Gastrocnemius medialis (tissue), 4 donors: Measurements from ENCODE around the gene PTTG1. TPM values are rescaled to one million over a fixed set of nuclear protein-coding genes. Genes with fewer than 3 reads are reported as not detected.
A peak's percentile ranks its signal among the peaks of the same experiment; 100 is the strongest.

Experiments
- ATAC-seq, 2 donors: fragments of 150-250 bp; one replicate each; pipeline ENCODE4 v1.9.1; 2016
- DNase-seq, 2 donors: peaks; one replicate each; pipeline ENCODE4 v3.0.0-alpha.2; 2019
- H3K27ac ChIP-seq, 4 donors: fragments of 200-600 bp; sonication (generic); 1 replicate in 1 of 4; 2 replicates in 3 of 4; pipeline ENCODE4 v1.5.1; 2016 to 2018; ENCODE audit warnings: mild to moderate bottlenecking in 2 of 4, moderate library complexity in 1 of 4
- H3K27me3 ChIP-seq, 3 donors: fragments of 200-600 bp; sonication (generic) in 2 of 3; 1 replicate in 1 of 3; 2 replicates in 2 of 3; pipeline versions ENCODE4 v1.5.1 to v1.6.0; 2016 to 2019; ENCODE audit warnings: mild to moderate bottlenecking in 1 of 3, moderate library complexity in 1 of 3
- H3K36me3 ChIP-seq, 2 donors: fragments of 200-600 bp; sonication (generic) in 1 of 2; one replicate each; pipeline ENCODE4 v1.5.1; 2017 to 2018
- H3K4me1 ChIP-seq, 2 donors: fragments of 200-600 bp; sonication (generic) in 1 of 2; one replicate each; pipeline ENCODE4 v1.5.1; 2016 to 2017; ENCODE audit warnings: mild to moderate bottlenecking in 2 of 2
- H3K4me3 ChIP-seq, 4 donors: fragments of 200-600 bp; sonication (generic) in 3 of 4; 1 replicate in 1 of 4; 2 replicates in 3 of 4; pipeline ENCODE4 v1.5.1; 2016 to 2019; ENCODE audit warnings: mild to moderate bottlenecking in 2 of 4
- H3K9me3 ChIP-seq, 3 donors: fragments of 200-600 bp; sonication (generic) in 2 of 3; 1 replicate in 1 of 3; 2 replicates in 2 of 3; pipeline ENCODE4 v1.5.1; 2016 to 2019
- POLR2A ChIP-seq, 2 donors: fragments of 450-650 bp; IDR thresholded peaks; one replicate each; pipeline ENCODE4 v1.6.1; 2017; ENCODE audit warnings: antibody characterized with exemption in 2 of 2, mild to moderate bottlenecking in 2 of 2, moderate library complexity in 2 of 2
- in situ Hi-C, 4 donors: fragments of 200-750 bp; cut with MboI; loops; one replicate each; pipeline versions ENCODE4 v1.15.0 to v1.8.0; 2017; ENCODE audit warnings: low sequenced_read_pairs in 4 of 4
- intact Hi-C: fragments of 100-400 bp; cut with DNase I; formaldehyde crosslinking; loops from one replicate; pipeline ENCODE4 v1.15.1; 2023; ENCODE audit warnings: low total_unique reads
- total RNA-seq, 4 donors: library from RNA; depleted of rRNA; stranded (reverse); fragments of >200 nt; gene quantifications; one replicate each; pipeline versions ENCODE4 v1.1.0 to v1.2.3, GENCODE V29; 2016
- TF ChIP-seq, protein P1 (sequence below), 5 experiments: fragments of 450-650 bp in 3 of 5; fragments of 200-600 bp in 2 of 5; sonication (generic) in 2 of 5; IDR thresholded peaks in 4 of 5; conservative IDR thresholded peaks in 1 of 5; 1 replicate in 4 of 5; 2 replicates in 1 of 5; pipeline ENCODE4 v1.5.1; 2016 to 2019; ENCODE audit warnings: antibody characterized with exemption in 5 of 5, mild to moderate bottlenecking in 3 of 5, moderate library complexity in 3 of 5

PTTG1 gene
- total RNA-seq, 4 donors from 2014 or later: 1.1 to 18.1 (median 11.4) TPM

DNA sequence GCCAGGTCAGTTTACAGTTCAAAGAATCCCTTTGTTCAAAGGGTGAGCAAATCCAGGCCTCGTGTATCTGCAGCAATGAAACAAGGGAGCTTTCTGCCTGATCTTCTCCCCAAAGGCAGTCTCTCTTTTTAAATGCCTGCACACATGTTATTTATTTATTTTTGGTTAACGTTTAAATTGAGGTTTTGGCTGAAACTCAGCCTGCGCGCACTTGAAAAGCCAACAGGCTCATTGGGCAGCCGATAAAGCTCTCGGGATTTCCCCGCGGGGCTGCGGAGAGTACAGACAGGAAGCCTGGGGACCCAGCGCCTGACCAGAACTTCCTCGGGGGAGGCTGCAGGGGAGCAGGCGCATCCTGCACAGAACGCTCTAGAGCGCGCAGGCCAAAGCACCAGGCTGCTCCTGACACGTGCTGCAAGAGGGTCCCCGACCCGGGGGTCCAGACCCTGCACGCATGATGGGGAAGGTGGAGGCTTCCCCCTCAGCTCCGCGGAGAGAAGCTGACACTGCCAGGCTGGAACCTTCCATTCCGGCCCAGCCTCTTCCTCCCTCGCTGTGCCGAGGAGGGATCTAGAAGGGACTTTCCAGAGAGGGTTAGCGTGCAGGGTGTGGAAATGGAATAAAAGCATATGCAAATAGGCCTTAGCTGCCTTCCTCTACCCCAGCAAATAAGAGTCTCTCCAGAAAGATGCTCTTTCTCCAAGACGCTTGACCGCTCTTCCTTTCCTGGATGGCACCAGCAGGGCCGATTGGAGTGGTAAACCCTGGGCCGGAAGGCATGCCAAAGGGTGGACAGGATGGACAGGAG is 46.1 kb downstream of the PTTG1 start:
- no peaks in the 10 kb centered on the region for H3K36me3 ChIP-seq
- peak; percentile 31 to 37 for DNase-seq
- H3K4me3 ChIP-seq: peak overlapping the region in 3 of 4 donors; percentile 19 to 38 (median 26)
- H3K9me3 ChIP-seq: no peaks in the 10 kb centered on the region
- intact Hi-C loops (no loop called here), in situ Hi-C loops (no loop called here)
- TF ChIP-seq, protein P1, sequence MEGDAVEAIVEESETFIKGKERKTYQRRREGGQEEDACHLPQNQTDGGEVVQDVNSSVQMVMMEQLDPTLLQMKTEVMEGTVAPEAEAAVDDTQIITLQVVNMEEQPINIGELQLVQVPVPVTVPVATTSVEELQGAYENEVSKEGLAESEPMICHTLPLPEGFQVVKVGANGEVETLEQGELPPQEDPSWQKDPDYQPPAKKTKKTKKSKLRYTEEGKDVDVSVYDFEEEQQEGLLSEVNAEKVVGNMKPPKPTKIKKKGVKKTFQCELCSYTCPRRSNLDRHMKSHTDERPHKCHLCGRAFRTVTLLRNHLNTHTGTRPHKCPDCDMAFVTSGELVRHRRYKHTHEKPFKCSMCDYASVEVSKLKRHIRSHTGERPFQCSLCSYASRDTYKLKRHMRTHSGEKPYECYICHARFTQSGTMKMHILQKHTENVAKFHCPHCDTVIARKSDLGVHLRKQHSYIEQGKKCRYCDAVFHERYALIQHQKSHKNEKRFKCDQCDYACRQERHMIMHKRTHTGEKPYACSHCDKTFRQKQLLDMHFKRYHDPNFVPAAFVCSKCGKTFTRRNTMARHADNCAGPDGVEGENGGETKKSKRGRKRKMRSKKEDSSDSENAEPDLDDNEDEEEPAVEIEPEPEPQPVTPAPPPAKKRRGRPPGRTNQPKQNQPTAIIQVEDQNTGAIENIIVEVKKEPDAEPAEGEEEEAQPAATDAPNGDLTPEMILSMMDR (IDR thresholded peaks at IDR 0.05 in 4 of 5, conservative IDR thresholded peaks at IDR 0.05 in 1 of 5): no peak
- TF ChIP-seq POLR2A (IDR thresholded peaks at IDR 0.05): no peak
- no peak overlapping the region for H3K27ac ChIP-seq
- H3K27me3 ChIP-seq: no peaks in the 10 kb centered on the region
- ATAC-seq: peak in 1 of 2 donors; percentile 55
- peaks cover 0 to 3% of the 10 kb centered on the region in 2 donors for H3K4me1 ChIP-seq

DNA sequence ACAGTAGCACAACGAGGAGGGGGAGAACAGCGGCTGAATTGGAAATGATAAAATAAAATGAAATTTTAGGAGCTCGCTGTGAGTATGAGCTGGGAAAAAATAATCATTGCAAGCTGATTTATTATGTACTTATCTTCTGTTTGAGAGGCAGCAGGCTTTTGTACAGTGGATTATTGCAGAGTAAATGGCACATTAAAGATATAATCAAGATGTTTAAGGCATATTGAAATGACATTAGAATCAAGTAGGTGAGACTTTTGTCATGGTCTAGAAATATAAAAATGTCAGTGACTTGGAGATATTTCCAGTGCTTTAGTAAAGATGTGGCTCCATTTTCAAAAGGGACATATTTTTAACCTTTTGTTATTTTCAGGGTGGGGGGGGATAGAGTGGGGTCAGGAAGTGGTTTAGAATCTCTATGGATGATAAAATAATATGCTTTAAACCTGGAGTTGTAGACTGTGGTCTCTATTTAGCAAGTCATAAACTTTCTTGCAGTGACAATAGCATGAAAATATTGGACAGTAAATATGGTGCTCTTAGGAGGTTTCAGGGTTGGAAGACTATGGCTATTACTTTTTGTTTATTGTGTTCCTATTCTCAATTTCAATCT is 46.8 kb downstream of the PTTG1 start:
- H3K27ac ChIP-seq: no peak overlapping the region
- peak overlapping the region in 2 of 4 donors; percentile 19 to 38 for H3K4me3 ChIP-seq
- H3K27me3 ChIP-seq: no peaks in the 10 kb centered on the region
- H3K36me3 ChIP-seq: no peaks in the 10 kb centered on the region
- in situ Hi-C loops: no loop called here
- TF ChIP-seq, protein P1 (IDR thresholded peaks at IDR 0.05 in 4 of 5, conservative IDR thresholded peaks at IDR 0.05 in 1 of 5): no peak
- no peak for TF ChIP-seq POLR2A (IDR thresholded peaks at IDR 0.05)
- no peak for DNase-seq
- H3K9me3 ChIP-seq: no peaks in the 10 kb centered on the region
- intact Hi-C loops: no loop called here
- ATAC-seq: no peak
- H3K4me1 ChIP-seq: peaks cover 0 to 3% of the 10 kb centered on the region in 2 donors

DNA sequence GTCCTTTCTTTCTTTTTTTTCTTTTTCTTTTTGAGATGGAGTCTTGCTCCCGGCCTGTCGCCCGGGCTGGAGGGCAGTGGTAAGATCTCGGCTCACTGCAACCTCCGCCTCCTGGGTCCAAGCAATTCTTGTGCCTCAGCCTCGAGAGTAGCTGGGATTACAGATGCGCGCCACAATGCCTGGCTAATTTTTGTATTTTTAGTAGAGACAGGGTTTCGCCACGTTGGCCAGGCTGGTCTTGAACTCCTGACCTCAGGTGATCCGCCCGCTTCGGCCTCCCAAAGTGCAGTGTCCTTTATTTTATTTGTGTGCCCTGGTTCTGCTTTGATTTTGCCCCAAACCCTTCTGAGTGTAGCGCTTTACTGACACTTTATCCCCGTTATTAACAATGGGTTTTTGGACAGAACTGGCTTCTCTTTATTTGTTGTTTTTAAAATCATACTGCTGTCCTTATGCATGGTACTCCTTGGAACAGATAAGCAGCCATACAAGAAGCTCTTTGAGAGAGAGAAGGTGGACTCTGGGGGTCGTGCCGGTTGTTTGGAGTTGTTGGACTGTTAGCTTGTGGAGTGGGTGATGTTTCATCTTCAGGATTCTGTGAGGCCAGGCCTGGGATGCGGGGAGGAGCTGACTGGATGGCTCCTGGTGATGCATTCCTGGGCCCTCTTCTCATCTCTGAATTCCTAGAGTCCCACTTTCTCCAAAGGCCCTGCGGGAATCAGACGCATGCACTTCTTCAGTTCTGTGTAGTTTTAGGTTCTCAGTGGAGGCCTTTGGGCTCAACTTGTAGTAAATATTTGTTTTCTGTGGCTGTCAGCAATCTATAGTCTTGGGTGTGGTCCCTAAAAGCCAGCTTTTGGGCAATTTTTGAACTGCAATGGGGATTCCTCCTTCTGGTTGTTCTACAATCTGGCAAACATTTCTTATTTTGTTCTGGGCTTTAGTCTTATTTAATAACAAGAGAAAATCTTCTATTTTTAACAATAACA is 47.8 kb downstream of the PTTG1 start:
- Histone ChIP-seq H3K27ac (no peak overlapping the region), H3K27me3 (no peaks in the 10 kb centered on the region), H3K36me3 (no peaks in the 10 kb centered on the region), H3K4me1 (peaks cover 0 to 3% of the 10 kb centered on the region in 2 donors), H3K9me3 (no peaks in the 10 kb centered on the region), H3K4me3 (no peak overlapping the region)
- DNase-seq (no peak), ATAC-seq (no peak)
- intact Hi-C loops: no loop called here
- in situ Hi-C loops: no loop called here
- TF ChIP-seq, protein P1 (IDR thresholded peaks at IDR 0.05 in 4 of 5, conservative IDR thresholded peaks at IDR 0.05 in 1 of 5): no peak
- TF ChIP-seq POLR2A (IDR thresholded peaks at IDR 0.05): no peak

DNA sequence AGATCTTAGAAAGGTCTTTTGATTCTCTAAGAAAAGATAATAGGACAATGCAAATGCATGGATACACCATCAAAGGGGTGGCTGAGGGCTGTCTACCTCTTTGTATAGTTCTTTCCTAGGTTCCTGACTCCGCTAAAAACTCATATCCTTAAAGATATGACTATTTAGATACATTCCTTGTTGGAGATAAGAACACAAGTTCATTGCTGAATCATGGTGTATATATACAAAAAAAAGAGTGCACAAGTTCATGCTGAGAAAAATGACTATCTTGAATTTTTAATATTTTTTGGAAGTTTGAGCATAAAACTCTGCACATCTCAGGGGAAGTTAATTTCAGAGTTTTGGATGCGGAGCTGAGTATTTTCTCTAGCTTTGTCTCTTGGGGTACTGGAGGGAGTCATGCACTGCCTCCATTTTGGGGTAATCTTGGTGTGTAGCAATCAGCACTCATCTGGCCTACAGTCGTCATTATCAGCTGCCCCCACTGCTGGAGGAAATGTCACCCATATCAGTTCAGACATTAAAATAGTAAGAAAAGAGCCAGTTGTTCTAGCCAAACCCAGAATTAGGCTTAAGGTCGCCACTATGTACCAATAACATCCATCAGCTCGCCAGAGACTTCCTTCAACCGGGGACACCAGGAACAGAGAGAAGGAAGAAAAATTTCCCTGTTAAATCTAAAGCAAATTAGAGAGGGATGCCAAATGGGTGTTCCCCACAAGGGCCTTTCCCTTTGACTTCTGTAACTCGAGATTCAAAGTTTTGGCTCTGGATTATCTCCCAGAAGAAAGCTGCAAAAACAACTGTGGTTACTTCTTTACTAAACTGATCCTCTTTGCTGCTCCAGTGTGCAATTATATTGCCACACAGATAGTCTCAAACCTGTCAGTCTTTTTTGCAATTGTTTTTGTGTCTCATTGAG is 49.0 kb downstream of the PTTG1 start:
- H3K36me3 ChIP-seq: no peaks in the 10 kb centered on the region
- in situ Hi-C loops: no loop called here
- H3K27me3 ChIP-seq: no peaks in the 10 kb centered on the region
- no peak for TF ChIP-seq POLR2A (IDR thresholded peaks at IDR 0.05)
- TF ChIP-seq, protein P1 (IDR thresholded peaks at IDR 0.05 in 4 of 5, conservative IDR thresholded peaks at IDR 0.05 in 1 of 5): no peak
- peaks cover 0 to 3% of the 10 kb centered on the region in 2 donors for H3K4me1 ChIP-seq
- H3K27ac ChIP-seq: no peak overlapping the region
- no peak for DNase-seq
- H3K9me3 ChIP-seq: no peaks in the 10 kb centered on the region
- no peak overlapping the region for H3K4me3 ChIP-seq
- ATAC-seq: peak in 1 of 2 donors; percentile 42
- intact Hi-C loops: no loop called here
